Measurements from ENCODE around the gene SPZ1.
A peak's percentile ranks its signal among the peaks of the same experiment; 100 is the strongest.

SPZ1 gene

GRCh38 chr5:80324912-80325311 is 5.1 kb downstream of the SPZ1 start:
- no peaks in the 10 kb centered on the region for H3K4me1 ChIP-seq (ENCODE audit: low read length)
- peaks cover 7% of the 10 kb centered on the region for H3K27me3 ChIP-seq (ENCODE audit: low read depth, low read length)
- H3K4me2 ChIP-seq (ENCODE audit: low read length) = no peak overlapping the region
- H3K27ac ChIP-seq (ENCODE audit: low read length) = no peak overlapping the region
- H3K36me3 ChIP-seq (replicated peaks; ENCODE audit: low read depth, low read length) = no peaks in the 10 kb centered on the region
- H3K79me2 ChIP-seq (ENCODE audit: low read length) = no peaks in the 10 kb centered on the region
- no peaks in the 10 kb centered on the region for H4K20me1 ChIP-seq (ENCODE audit: insufficient read depth, low read length)
- H3K9me3 ChIP-seq (ENCODE audit: insufficient read depth, low read length) = no peaks in the 10 kb centered on the region
- TF ChIP-seq CTCF (IDR thresholded peaks at IDR 0.05; ENCODE audit: low read depth, low read length) (no peak), EZH2phosphoT487 (IDR thresholded peaks at IDR 0.05; ENCODE audit: low read depth) (no peak)
- H3K4me3 ChIP-seq (ENCODE audit: low read length) = no peak overlapping the region
- H2AFZ ChIP-seq (ENCODE audit: low read depth, low read length) = no peak overlapping the region
- H3K9ac ChIP-seq (ENCODE audit: low read length) = no peak overlapping the region

GRCh38 chr5:80326468-80326867 is 6.7 kb downstream of the SPZ1 start:
- Histone ChIP-seq H3K4me1 (ENCODE audit: low read length) (no peaks in the 10 kb centered on the region), H2AFZ (ENCODE audit: low read depth, low read length) (no peak overlapping the region), H3K9ac (ENCODE audit: low read length) (no peak overlapping the region), H3K27me3 (ENCODE audit: low read depth, low read length) (no peaks in the 10 kb centered on the region), H3K79me2 (ENCODE audit: low read length) (no peaks in the 10 kb centered on the region), H3K27ac (ENCODE audit: low read length) (no peak overlapping the region), H3K9me3 (ENCODE audit: insufficient read depth, low read length) (no peaks in the 10 kb centered on the region), H4K20me1 (ENCODE audit: insufficient read depth, low read length) (no peaks in the 10 kb centered on the region), H3K4me2 (ENCODE audit: low read length) (no peak overlapping the region), H3K36me3 (replicated peaks; ENCODE audit: low read depth, low read length) (no peaks in the 10 kb centered on the region), H3K4me3 (ENCODE audit: low read length) (no peak overlapping the region)
- TF ChIP-seq CTCF (IDR thresholded peaks at IDR 0.05; ENCODE audit: low read depth, low read length) = no peak
- no peak for TF ChIP-seq EZH2phosphoT487 (IDR thresholded peaks at IDR 0.05; ENCODE audit: low read depth)

GRCh38 chr5:80337379-80337778 is 17.6 kb downstream of the SPZ1 start:
- H3K27me3 ChIP-seq (ENCODE audit: low read depth, low read length) = no peaks in the 10 kb centered on the region
- H3K4me2 ChIP-seq (ENCODE audit: low read length) = no peak overlapping the region
- no peaks in the 10 kb centered on the region for H3K9me3 ChIP-seq (ENCODE audit: insufficient read depth, low read length)
- no peaks in the 10 kb centered on the region for H3K36me3 ChIP-seq (replicated peaks; ENCODE audit: low read depth, low read length)
- H3K4me1 ChIP-seq (ENCODE audit: low read length) = peaks cover 14% of the 10 kb centered on the region
- H2AFZ ChIP-seq (ENCODE audit: low read depth, low read length) = 0 out of 2 replicates have a peak overlapping the region, but pooled peaks have one; percentile 30
- H4K20me1 ChIP-seq (ENCODE audit: insufficient read depth, low read length) = no peaks in the 10 kb centered on the region
- H3K79me2 ChIP-seq (ENCODE audit: low read length) = no peaks in the 10 kb centered on the region
- TF ChIP-seq EZH2phosphoT487 (IDR thresholded peaks at IDR 0.05; ENCODE audit: low read depth) = no peak
- no peak for TF ChIP-seq CTCF (IDR thresholded peaks at IDR 0.05; ENCODE audit: low read depth, low read length)
- H3K27ac ChIP-seq (ENCODE audit: low read length) = no peak overlapping the region
- H3K4me3 ChIP-seq (ENCODE audit: low read length) = no peak overlapping the region
- H3K9ac ChIP-seq (ENCODE audit: low read length) = no peak overlapping the region

- Histone ChIP-seq H3K27me3 (ENCODE audit: low read depth, low read length) (no peaks in the 10 kb centered on the region), H3K27ac (ENCODE audit: low read length) (no peak overlapping the region)
Observed at GRCh38 chr5:80339116-80339515, 19.3 kb downstream of the SPZ1 start.

More at GRCh38 chr5:80339116-80339515, 19.3 kb downstream of the SPZ1 start:
- Histone ChIP-seq H3K4me1 (ENCODE audit: low read length) (peaks cover 5% of the 10 kb centered on the region; the same call in 1 of the 2 replicates), H3K9ac (ENCODE audit: low read length) (no peak overlapping the region), H3K79me2 (ENCODE audit: low read length) (no peaks in the 10 kb centered on the region), H3K4me2 (ENCODE audit: low read length) (no peak overlapping the region), H3K4me3 (ENCODE audit: low read length) (no peak overlapping the region), H2AFZ (ENCODE audit: low read depth, low read length) (no peak overlapping the region), H3K36me3 (replicated peaks; ENCODE audit: low read depth, low read length) (no peaks in the 10 kb centered on the region), H4K20me1 (ENCODE audit: insufficient read depth, low read length) (no peaks in the 10 kb centered on the region), H3K9me3 (ENCODE audit: insufficient read depth, low read length) (no peaks in the 10 kb centered on the region)
- TF ChIP-seq CTCF (IDR thresholded peaks at IDR 0.05; ENCODE audit: low read depth, low read length) (no peak), EZH2phosphoT487 (IDR thresholded peaks at IDR 0.05; ENCODE audit: low read depth) (no peak)

Data from OCI-LY3 (cell line).